D721Med (cell line): Measurements from ENCODE around the gene PPP1R18.
"Not testable (repeated sequence)": the region's sequence is repeated elsewhere in the genome, so short reads cannot be mapped to it uniquely, and the experiment has no call there.

Experiments used
- DNase-seq: peaks from one replicate; pipeline ENCODE4 v3.0.0; 2011; ENCODE audit warnings: low spot score; ENCODE audit not compliant: insufficient read length
- FAIRE-seq: peaks from 2 replicates; lab custom pipeline; 2011; peaks lifted over from hg19 to GRCh38; lab: Jason Lieb, UNC
- CTCF ChIP-seq: IDR thresholded peaks from 2 replicates; pipeline ENCODE4 v1.5.1; 2012; ENCODE audit warnings: mild to moderate bottlenecking, control low read depth; ENCODE audit not compliant: insufficient read depth; ENCODE audit errors: missing control alignments

Gene PPP1R18

DNA sequence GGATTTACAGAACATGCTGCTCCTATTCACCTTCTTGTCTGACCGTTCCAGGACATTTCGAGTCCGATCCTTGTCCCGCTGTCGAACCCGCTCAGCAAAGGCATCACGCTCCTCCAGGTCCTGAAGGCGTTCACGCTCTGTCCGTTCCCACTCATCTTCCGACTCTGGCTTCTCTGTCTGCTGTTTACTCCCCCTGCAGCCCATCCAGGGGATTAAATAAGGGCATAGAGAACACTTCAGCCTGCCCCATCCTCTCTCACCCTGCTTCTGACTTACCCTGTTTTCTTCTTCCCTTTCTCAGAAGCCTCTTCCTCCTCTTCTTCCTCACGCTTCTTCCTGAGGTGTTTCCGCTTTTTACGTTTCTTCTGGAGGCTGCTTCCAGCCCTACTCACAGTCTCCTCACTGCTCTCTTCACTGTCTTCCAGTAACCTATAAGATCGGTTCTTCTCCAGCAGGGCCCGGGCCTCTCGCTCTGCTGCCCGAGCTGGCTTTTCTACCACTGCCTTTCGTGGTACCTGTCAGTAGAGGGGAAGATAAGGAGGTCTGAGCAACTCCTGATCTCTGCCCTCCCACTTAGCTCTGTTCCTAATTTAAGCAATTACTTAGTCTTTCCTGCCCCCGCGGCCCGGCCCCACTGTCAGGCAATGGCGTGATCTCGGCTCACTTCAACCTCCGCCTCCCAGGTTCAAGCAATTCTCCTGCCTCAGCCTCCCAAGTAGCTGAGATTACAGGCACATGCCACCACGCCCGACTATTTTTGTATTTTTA is 15.5 kb downstream of the PPP1R18 start:
- DNase-seq (no peak), FAIRE-seq (no peak)
- TF ChIP-seq CTCF, result peak; percentile 4

DNA sequence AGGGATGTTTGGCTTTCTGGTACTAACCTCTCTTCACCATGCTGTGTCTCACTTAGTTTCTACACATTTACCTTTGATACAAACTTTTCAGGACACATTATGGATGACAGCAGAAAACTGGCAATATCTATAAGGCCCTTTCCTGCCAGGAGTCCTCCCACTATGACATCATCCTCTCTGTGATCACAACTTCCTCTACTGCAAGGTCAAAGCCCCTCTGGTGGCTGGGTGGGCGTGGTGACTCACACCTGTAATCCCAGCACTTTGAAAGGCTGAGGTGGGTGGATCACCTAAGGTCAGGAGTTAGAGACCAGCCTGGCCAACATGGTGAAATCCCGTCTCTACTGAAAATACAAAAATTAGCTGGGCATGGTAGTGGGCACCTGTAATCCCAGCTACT is 20.1 kb downstream of the PPP1R18 start:
- FAIRE-seq, DNase-seq: not testable (repeated sequence)

DNA sequence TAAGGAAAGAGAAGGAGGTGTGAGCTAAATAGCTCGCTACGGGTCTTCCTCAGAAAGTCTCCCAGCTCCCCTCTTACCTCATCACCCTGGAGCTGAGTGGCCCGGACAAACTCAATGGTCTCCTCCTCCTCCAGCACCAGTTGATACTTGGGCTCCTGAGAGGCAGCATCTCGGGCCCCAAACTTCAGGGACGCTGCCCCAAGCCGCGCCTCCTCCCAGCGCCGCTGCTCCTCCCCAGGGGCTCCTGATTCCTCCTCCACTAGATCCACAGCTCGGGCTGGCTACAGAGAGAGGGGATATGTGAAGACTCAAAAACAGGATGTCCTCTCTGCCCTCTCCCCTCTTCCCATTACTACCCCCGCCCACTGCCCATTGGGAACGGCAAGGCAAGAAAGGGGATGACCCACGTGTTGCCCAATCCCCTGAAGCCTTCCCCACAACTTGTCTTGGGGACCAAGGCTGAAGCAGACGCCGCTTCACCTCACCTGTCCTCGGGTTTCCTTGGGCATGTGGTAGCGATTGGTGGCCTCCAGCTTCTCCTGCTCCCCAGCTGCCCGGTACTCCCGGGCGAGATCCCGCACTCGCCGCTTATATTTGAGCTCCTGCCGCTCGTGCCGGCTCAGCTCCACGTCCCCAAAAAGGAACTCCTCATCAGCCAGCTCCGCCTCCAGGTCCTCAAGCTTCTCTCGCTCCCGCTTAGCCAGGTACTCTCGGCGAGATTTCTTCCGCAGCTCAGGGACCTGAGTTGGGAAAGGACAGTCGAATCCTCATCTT is 21.3 kb downstream of the PPP1R18 start:
- no peak for FAIRE-seq
- DNase-seq, result no peak
- no peak for TF ChIP-seq CTCF

GRCh38 chr6:30657922-30658321 is 28.5 kb downstream of the PPP1R18 start:
- DNase-seq, FAIRE-seq: not testable (repeated sequence)

GRCh38 chr6:30657454-30657853 is 29.0 kb downstream of the PPP1R18 start:
- no peak for FAIRE-seq
- no peak for DNase-seq
- TF ChIP-seq CTCF, result no peak

DNA sequence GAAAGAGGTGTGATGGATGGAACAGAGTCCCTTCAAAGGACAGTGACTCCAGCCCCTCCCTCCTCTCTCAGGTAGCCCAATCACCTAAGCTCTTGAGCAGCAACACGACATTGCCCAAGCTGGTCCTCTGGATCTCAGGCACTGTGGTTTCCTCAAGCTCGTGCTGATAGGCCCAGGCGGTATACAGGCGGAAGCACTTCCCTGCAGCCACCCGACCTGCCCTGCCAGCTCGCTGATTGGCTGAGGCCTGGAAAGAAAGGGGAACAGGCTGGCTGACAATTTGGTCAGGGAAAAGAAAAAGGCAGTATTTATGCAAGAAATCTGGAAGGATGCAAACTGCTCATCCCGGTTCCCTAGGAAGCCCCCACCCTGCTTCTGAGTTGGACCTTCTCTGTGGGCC is 29.9 kb downstream of the PPP1R18 start:
- TF ChIP-seq CTCF, result no peak
- no peak for FAIRE-seq
- no peak for DNase-seq

DNA sequence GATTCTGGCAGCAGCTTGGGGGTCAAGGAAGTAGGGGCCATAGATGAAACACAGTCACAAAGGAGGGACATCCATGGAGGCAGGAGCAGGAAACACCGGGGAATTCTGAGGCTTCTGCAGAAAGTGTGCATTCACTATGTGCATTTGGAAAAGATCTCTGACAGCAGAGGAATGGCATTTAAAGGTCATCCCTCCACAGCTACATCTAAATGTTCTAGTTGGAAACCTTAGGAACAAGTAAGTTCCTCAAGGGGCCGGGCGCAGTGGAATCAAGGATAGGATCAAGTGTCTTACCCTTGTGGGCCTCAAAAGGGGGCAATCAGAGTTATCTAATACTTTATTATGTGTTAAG is 30.7 kb downstream of the PPP1R18 start:
- no peak for FAIRE-seq

More for the DNA sequence above, 30.7 kb downstream of the PPP1R18 start:
- no peak for TF ChIP-seq CTCF
- no peak for DNase-seq
